Measurements from ENCODE around the gene TBC1D22A. TPM values are rescaled to one million over a fixed set of nuclear protein-coding genes. Genes with fewer than 3 reads are reported as not detected.

Gene TBC1D22A
- polyA plus RNA-seq, 1 donor (not counting 4 experiments of a cell fraction or from before 2014, with no cell fraction given), result 20.9 TPM

DNA sequence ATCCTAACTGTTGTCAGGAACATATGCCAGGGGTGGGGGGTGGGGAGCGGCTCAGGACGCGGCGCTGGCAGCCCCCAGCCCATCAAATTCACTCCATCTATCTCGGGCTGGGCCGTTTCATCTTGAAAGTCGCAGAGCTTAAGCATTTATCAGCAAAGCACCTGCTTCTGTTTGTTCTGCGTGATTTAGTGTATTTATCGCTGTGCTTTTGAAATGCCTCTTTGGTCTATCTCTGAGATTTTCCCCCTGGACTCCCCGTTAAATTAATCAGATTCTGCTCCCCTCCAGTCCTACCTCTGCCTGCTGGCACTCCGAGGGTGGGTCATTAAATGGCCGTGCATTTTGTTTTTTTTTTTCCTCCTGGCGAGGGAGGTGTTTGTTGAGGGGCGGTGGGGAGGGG, 446.2 kb downstream of the TBC1D22A start:
- no peaks in the 10 kb centered on the region for H3K79me2 ChIP-seq (ENCODE audit: control insufficient read depth, insufficient read depth, low read length)
- H3K4me3 ChIP-seq (ENCODE audit: control insufficient read depth in 2 of 3, extremely low read depth in 1 of 3, insufficient read depth in 2 of 3, low read depth in 1 of 3, low read length in 3 of 3), result no peak overlapping the region
- no peaks in the 10 kb centered on the region for H4K20me1 ChIP-seq (ENCODE audit: control insufficient read depth, extremely low read depth, insufficient read depth, low read length)
- H3K27me3 ChIP-seq (ENCODE audit: control insufficient read depth, extremely low read depth, insufficient read depth, low read length), result no peaks in the 10 kb centered on the region
- H3K9ac ChIP-seq (ENCODE audit: control insufficient read depth, extremely low read depth, insufficient read depth, low read length), result no peak overlapping the region
- no peaks in the 10 kb centered on the region for H3K9me1 ChIP-seq (ENCODE audit: control insufficient read depth, extremely low read depth, insufficient read depth, low read length)
- DNase-seq (ENCODE audit: low read depth, low spot score) (no peak), FAIRE-seq (no peak)
- no peaks in the 10 kb centered on the region for H3K4me1 ChIP-seq (ENCODE audit: control insufficient read depth, extremely low read depth, insufficient read depth, low read length)
- peaks cover 8% of the 10 kb centered on the region for H3K9me3 ChIP-seq (ENCODE audit: control insufficient read depth, low read depth, low read length)
- H3K4me2 ChIP-seq (ENCODE audit: control insufficient read depth, extremely low read depth, insufficient read depth, low read depth, low read length), result no peak overlapping the region
- dilution Hi-C loops (cut with MboI; ENCODE audit: extremely low pct_ligation_motif_present, low sequenced_read_pairs), result no loop called here
- H3K27ac ChIP-seq (ENCODE audit: control insufficient read depth, insufficient read depth, low read length), result no peak overlapping the region
- TF ChIP-seq, protein P1, sequence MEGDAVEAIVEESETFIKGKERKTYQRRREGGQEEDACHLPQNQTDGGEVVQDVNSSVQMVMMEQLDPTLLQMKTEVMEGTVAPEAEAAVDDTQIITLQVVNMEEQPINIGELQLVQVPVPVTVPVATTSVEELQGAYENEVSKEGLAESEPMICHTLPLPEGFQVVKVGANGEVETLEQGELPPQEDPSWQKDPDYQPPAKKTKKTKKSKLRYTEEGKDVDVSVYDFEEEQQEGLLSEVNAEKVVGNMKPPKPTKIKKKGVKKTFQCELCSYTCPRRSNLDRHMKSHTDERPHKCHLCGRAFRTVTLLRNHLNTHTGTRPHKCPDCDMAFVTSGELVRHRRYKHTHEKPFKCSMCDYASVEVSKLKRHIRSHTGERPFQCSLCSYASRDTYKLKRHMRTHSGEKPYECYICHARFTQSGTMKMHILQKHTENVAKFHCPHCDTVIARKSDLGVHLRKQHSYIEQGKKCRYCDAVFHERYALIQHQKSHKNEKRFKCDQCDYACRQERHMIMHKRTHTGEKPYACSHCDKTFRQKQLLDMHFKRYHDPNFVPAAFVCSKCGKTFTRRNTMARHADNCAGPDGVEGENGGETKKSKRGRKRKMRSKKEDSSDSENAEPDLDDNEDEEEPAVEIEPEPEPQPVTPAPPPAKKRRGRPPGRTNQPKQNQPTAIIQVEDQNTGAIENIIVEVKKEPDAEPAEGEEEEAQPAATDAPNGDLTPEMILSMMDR (optimal IDR thresholded peaks at IDR 0.05 in 1 of 3, IDR thresholded peaks at IDR 0.05 in 1 of 3, conservative IDR thresholded peaks at IDR 0.05 in 1 of 3; ENCODE audit: extremely low read depth in 1 of 3, insufficient read depth in 2 of 3, low read length in 3 of 3), result no peak
- no peak for TF ChIP-seq EZH2 (IDR thresholded peaks at IDR 0.05; ENCODE audit: low read length)
- H3K36me3 ChIP-seq (ENCODE audit: control insufficient read depth in 2 of 2, extremely low read depth in 1 of 2, insufficient read depth in 2 of 2, low read length in 2 of 2), result no peaks in the 10 kb centered on the region
- no peak overlapping the region for H2AFZ ChIP-seq (ENCODE audit: control insufficient read depth, low read length)

DNA sequence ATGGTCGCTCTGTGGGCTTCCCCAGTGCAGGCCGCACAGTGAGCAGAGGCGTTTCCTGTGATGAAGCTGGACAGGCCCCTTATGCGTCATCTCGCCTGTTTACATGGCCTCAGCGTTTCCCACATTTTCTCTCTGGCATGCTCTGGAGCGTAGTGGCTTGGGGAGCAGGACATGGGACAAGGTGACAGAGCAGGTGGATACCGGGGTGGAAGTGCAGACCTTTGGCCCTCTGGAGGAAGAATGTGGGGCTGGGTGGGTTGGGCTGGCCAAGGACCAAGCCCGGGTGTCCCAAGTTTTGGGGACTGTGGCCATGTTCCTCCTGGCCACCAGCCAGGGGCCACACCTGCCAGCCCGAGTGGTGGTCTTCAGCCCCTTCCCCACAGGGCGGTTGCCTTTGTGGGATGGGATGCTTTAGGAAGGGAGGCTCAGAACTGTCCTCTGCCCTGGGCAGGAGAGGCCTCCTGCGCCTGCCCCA, 446.6 kb downstream of the TBC1D22A start:
- Histone ChIP-seq H3K9me3 (ENCODE audit: control insufficient read depth, low read depth, low read length) (peaks cover 8% of the 10 kb centered on the region), H3K4me1 (ENCODE audit: control insufficient read depth, extremely low read depth, insufficient read depth, low read length) (no peaks in the 10 kb centered on the region), H4K20me1 (ENCODE audit: control insufficient read depth, extremely low read depth, insufficient read depth, low read length) (no peaks in the 10 kb centered on the region), H3K9me1 (ENCODE audit: control insufficient read depth, extremely low read depth, insufficient read depth, low read length) (no peaks in the 10 kb centered on the region), H3K36me3 (ENCODE audit: control insufficient read depth in 2 of 2, extremely low read depth in 1 of 2, insufficient read depth in 2 of 2, low read length in 2 of 2) (no peaks in the 10 kb centered on the region), H3K27ac (ENCODE audit: control insufficient read depth, insufficient read depth, low read length) (no peak overlapping the region), H2AFZ (ENCODE audit: control insufficient read depth, low read length) (no peak overlapping the region), H3K27me3 (ENCODE audit: control insufficient read depth, extremely low read depth, insufficient read depth, low read length) (no peaks in the 10 kb centered on the region), H3K79me2 (ENCODE audit: control insufficient read depth, insufficient read depth, low read length) (no peaks in the 10 kb centered on the region), H3K4me2 (ENCODE audit: control insufficient read depth, extremely low read depth, insufficient read depth, low read depth, low read length) (no peak overlapping the region), H3K4me3 (ENCODE audit: control insufficient read depth in 2 of 3, extremely low read depth in 1 of 3, insufficient read depth in 2 of 3, low read depth in 1 of 3, low read length in 3 of 3) (no peak overlapping the region), H3K9ac (ENCODE audit: control insufficient read depth, extremely low read depth, insufficient read depth, low read length) (no peak overlapping the region)
- no peak for TF ChIP-seq EZH2 (IDR thresholded peaks at IDR 0.05; ENCODE audit: low read length)
- TF ChIP-seq, protein P1 (optimal IDR thresholded peaks at IDR 0.05 in 1 of 3, IDR thresholded peaks at IDR 0.05 in 1 of 3, conservative IDR thresholded peaks at IDR 0.05 in 1 of 3; ENCODE audit: extremely low read depth in 1 of 3, insufficient read depth in 2 of 3, low read length in 3 of 3), result no peak
- FAIRE-seq (no peak), DNase-seq (ENCODE audit: low read depth, low spot score) (no peak)
- dilution Hi-C loops (cut with MboI; ENCODE audit: extremely low pct_ligation_motif_present, low sequenced_read_pairs), result no loop called here

All from keratinocyte (primary cell).